ENCODE data around the gene DENND1B.

DNA sequence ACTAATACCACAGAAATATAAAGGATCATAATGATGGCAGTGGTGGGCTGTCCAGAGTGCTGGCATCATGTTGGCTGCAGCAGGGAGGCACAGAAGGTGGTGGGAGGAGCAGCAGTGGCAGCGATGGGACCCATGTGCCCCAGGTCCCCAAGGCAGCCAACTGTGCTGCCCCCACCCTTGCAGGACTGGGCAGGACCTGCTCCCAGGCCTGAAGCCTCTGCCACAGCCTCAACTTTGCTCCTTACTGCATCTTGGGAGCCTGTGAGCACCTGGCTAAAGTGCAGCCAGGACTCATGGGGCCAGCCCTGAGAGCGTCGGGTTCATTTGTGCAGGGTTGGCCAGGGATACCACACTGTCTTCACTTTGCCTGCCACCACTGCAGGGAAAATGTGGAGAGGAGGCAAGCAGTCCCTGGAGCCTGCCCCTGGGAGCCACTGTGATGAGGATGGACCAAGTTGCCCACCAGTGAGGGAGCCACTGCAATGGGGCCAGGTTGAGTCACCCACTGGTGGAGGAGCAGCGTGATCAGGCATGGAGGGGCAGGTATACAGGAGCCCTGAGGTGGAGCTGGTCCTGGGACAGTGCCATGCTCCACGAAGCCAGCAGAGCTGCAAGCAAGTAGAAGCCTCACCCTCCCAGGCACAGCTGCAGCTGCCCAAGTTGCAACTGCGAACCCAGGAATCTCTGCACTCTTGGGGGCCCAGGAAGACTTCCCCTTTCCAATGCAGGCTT is 25.3 kb upstream of the DENND1B start:
- TF ChIP-seq CTCF (IDR thresholded peaks at IDR 0.05) (no peak), EZH2phosphoT487 (IDR thresholded peaks at IDR 0.05) (no peak)

Measured in neural progenitor cell (in vitro differentiated cells).